ENCODE measurements around the gene GCM1. TPM values are rescaled to one million over a fixed set of nuclear protein-coding genes. Genes with fewer than 3 reads are reported as not detected.

GCM1 gene, protein sequence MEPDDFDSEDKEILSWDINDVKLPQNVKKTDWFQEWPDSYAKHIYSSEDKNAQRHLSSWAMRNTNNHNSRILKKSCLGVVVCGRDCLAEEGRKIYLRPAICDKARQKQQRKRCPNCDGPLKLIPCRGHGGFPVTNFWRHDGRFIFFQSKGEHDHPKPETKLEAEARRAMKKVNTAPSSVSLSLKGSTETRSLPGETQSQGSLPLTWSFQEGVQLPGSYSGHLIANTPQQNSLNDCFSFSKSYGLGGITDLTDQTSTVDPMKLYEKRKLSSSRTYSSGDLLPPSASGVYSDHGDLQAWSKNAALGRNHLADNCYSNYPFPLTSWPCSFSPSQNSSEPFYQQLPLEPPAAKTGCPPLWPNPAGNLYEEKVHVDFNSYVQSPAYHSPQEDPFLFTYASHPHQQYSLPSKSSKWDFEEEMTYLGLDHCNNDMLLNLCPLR
- polyA plus RNA-seq (2013), result 0.01 TPM

GRCh38 chr6:53148684-53149083, at the start of gene GCM1:
TSS of gene GCM1 (minus strand) at chr6:53148841. CDS start at chr6:53145632, 3,209 bp downstream.
- ChIA-PET POLR2A (no interaction called here), CTCF (no interaction called here)
- H3K4me3 ChIP-seq (ENCODE audit: control insufficient read depth in 1 of 7, extremely low read depth in 1 of 7, insufficient read depth in 4 of 7, low read depth in 2 of 7, low read length in 6 of 7), result no peak within 1 kb of the TSS
- H3K36me3 ChIP-seq (ENCODE audit: control insufficient read depth in 4 of 4, insufficient read depth in 4 of 4, low read length in 3 of 4), result no peaks in the 10 kb centered on the region
- H3K4me1 ChIP-seq (ENCODE audit: control extremely low read depth in 1 of 4, control insufficient read depth in 4 of 4, insufficient read depth in 4 of 4, low read length in 3 of 4), result no peaks in the 10 kb centered on the region
- H3K27ac ChIP-seq (ENCODE audit: insufficient read depth in 1 of 2, low read depth in 1 of 2, low read length in 2 of 2, poor library complexity in 1 of 2, severe bottlenecking in 2 of 2), result no peak within 1 kb of the TSS
- peaks cover 0 to 2% (median 0%) of the 10 kb centered on the region in 5 experiments for H3K27me3 ChIP-seq (replicated peaks in 2 of 5; ENCODE audit: control insufficient read depth in 4 of 5, insufficient read depth in 5 of 5, low read length in 4 of 5)
- WGBS (ENCODE audit: insufficient coverage), result 97% methylated on average over 5 of the region's 5 CpGs
- no peaks in the 10 kb centered on the region for H3K9me3 ChIP-seq (ENCODE audit: control extremely low read depth in 1 of 5, control insufficient read depth in 4 of 5, insufficient read depth in 2 of 5, low read depth in 1 of 5, low read length in 4 of 5)
- no peak for DNase-seq

GRCh38 chr6:53197553-53197952, 48.9 kb upstream of the GCM1 start:
- POLR2A ChIA-PET, result no interaction called here
- WGBS (ENCODE audit: insufficient coverage), result 95% methylated on average over 2 of the region's 3 CpGs
- Histone ChIP-seq H3K36me3 (ENCODE audit: control insufficient read depth in 4 of 4, insufficient read depth in 4 of 4, low read length in 3 of 4) (no peaks in the 10 kb centered on the region), H3K27ac (ENCODE audit: insufficient read depth in 1 of 2, low read depth in 1 of 2, low read length in 2 of 2, poor library complexity in 1 of 2, severe bottlenecking in 2 of 2) (no peak overlapping the region), H3K4me3 (ENCODE audit: control insufficient read depth in 1 of 7, extremely low read depth in 1 of 7, insufficient read depth in 4 of 7, low read depth in 2 of 7, low read length in 6 of 7) (no peak overlapping the region), H3K9me3 (ENCODE audit: control extremely low read depth in 1 of 5, control insufficient read depth in 4 of 5, insufficient read depth in 2 of 5, low read depth in 1 of 5, low read length in 4 of 5) (no peaks in the 10 kb centered on the region), H3K4me1 (ENCODE audit: control extremely low read depth in 1 of 4, control insufficient read depth in 4 of 4, insufficient read depth in 4 of 4, low read length in 3 of 4) (no peaks in the 10 kb centered on the region), H3K27me3 (replicated peaks in 2 of 5; ENCODE audit: control insufficient read depth in 4 of 5, insufficient read depth in 5 of 5, low read length in 4 of 5) (no peaks in the 10 kb centered on the region)
- no peak for DNase-seq
- CTCF ChIA-PET, result no interaction called here

- Histone ChIP-seq H3K9me3 (ENCODE audit: control extremely low read depth in 1 of 5, control insufficient read depth in 4 of 5, insufficient read depth in 2 of 5, low read depth in 1 of 5, low read length in 4 of 5) (no peaks in the 10 kb centered on the region), H3K27me3 (replicated peaks in 2 of 5; ENCODE audit: control insufficient read depth in 4 of 5, insufficient read depth in 5 of 5, low read length in 4 of 5) (no peaks in the 10 kb centered on the region), H3K36me3 (ENCODE audit: control insufficient read depth in 4 of 4, insufficient read depth in 4 of 4, low read length in 3 of 4) (no peaks in the 10 kb centered on the region), H3K27ac (ENCODE audit: insufficient read depth in 1 of 2, low read depth in 1 of 2, low read length in 2 of 2, poor library complexity in 1 of 2, severe bottlenecking in 2 of 2) (no peak overlapping the region), H3K4me3 (ENCODE audit: control insufficient read depth in 1 of 7, extremely low read depth in 1 of 7, insufficient read depth in 4 of 7, low read depth in 2 of 7, low read length in 6 of 7) (no peak overlapping the region), H3K4me1 (ENCODE audit: control extremely low read depth in 1 of 4, control insufficient read depth in 4 of 4, insufficient read depth in 4 of 4, low read length in 3 of 4) (no peaks in the 10 kb centered on the region)
- POLR2A ChIA-PET, result no interaction called here
- whole genome bisulfite sequencing (ENCODE audit: insufficient coverage), result 100% methylated on average over 1 of the region's 4 CpGs
- no peak for DNase-seq
- CTCF ChIA-PET, result interaction anchor here (0.8 kb wide), 1 partner anchor 9 kb away, joined by 4 read pairs; no protein-coding TSS in a partner anchor
These were observed 46.4 kb upstream of the GCM1 start for GRCh38 chr6:53195048-53195447.

DNA sequence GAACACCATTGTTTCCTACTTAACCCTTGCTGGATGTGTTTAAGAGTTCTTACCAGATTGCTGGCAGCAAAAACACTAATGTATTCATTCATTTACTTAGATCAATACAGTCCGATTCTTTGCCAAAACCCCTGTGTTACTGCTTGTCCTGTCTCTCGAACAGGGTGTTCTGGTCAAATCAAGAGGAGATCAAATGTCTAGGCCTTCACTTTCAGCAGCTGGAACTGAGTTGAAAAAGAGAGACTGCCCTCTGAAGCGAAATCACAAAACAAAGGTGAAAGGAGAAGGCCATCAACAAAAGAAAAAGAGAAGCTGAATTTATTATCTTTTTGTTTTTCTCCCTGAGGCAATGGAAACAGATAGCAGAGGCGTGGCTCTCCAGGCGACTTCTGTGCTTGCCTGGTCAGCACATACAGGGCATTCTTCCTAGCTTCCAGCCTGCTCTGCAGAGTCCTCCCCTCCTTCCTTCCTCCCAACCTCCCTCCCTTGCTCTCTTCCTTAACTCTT, 44.1 kb upstream of the GCM1 start:
- no peaks in the 10 kb centered on the region for H3K36me3 ChIP-seq (ENCODE audit: control insufficient read depth in 4 of 4, insufficient read depth in 4 of 4, low read length in 3 of 4)
- H3K27ac ChIP-seq (ENCODE audit: insufficient read depth in 1 of 2, low read depth in 1 of 2, low read length in 2 of 2, poor library complexity in 1 of 2, severe bottlenecking in 2 of 2), result no peak overlapping the region
- no peak for DNase-seq
- no peaks in the 10 kb centered on the region for H3K9me3 ChIP-seq (ENCODE audit: control extremely low read depth in 1 of 5, control insufficient read depth in 4 of 5, insufficient read depth in 2 of 5, low read depth in 1 of 5, low read length in 4 of 5)
- no peaks in the 10 kb centered on the region for H3K27me3 ChIP-seq (replicated peaks in 2 of 5; ENCODE audit: control insufficient read depth in 4 of 5, insufficient read depth in 5 of 5, low read length in 4 of 5)
- WGBS (ENCODE audit: insufficient coverage), result 96% methylated on average over 4 of the region's 5 CpGs
- no peak overlapping the region for H3K4me3 ChIP-seq (ENCODE audit: control insufficient read depth in 1 of 7, extremely low read depth in 1 of 7, insufficient read depth in 4 of 7, low read depth in 2 of 7, low read length in 6 of 7)
- no peaks in the 10 kb centered on the region for H3K4me1 ChIP-seq (ENCODE audit: control extremely low read depth in 1 of 4, control insufficient read depth in 4 of 4, insufficient read depth in 4 of 4, low read length in 3 of 4)
- ChIA-PET POLR2A (interaction anchor here (0.6 kb wide), 1 partner anchor 129 kb away, joined by 3 read pairs; no protein-coding TSS in a partner anchor), CTCF (interaction anchor here (1.1 kb wide), 2 partner anchors 20 to 246 kb away, joined by 3 read pairs; no protein-coding TSS in a partner anchor)

- no peak overlapping the region for H3K4me3 ChIP-seq (ENCODE audit: control insufficient read depth in 1 of 7, extremely low read depth in 1 of 7, insufficient read depth in 4 of 7, low read depth in 2 of 7, low read length in 6 of 7)
- H3K4me1 ChIP-seq (ENCODE audit: control extremely low read depth in 1 of 4, control insufficient read depth in 4 of 4, insufficient read depth in 4 of 4, low read length in 3 of 4), result no peaks in the 10 kb centered on the region
- no peak overlapping the region for H3K27ac ChIP-seq (ENCODE audit: insufficient read depth in 1 of 2, low read depth in 1 of 2, low read length in 2 of 2, poor library complexity in 1 of 2, severe bottlenecking in 2 of 2)
- DNase-seq, result no peak
- POLR2A ChIA-PET, result no interaction called here
- no peaks in the 10 kb centered on the region for H3K36me3 ChIP-seq (ENCODE audit: control insufficient read depth in 4 of 4, insufficient read depth in 4 of 4, low read length in 3 of 4)
- no peaks in the 10 kb centered on the region for H3K27me3 ChIP-seq (replicated peaks in 2 of 5; ENCODE audit: control insufficient read depth in 4 of 5, insufficient read depth in 5 of 5, low read length in 4 of 5)
- no peaks in the 10 kb centered on the region for H3K9me3 ChIP-seq (ENCODE audit: control extremely low read depth in 1 of 5, control insufficient read depth in 4 of 5, insufficient read depth in 2 of 5, low read depth in 1 of 5, low read length in 4 of 5)
- CTCF ChIA-PET, result interaction anchor here (1.1 to 1.6 kb wide), 2 partner anchors 20 to 84 kb away, joined by 3 to 4 read pairs; no protein-coding TSS in a partner anchor
These were observed 40.9 kb upstream of the GCM1 start for GRCh38 chr6:53189554-53189953.

- Histone ChIP-seq H3K27ac (ENCODE audit: insufficient read depth in 1 of 2, low read depth in 1 of 2, low read length in 2 of 2, poor library complexity in 1 of 2, severe bottlenecking in 2 of 2) (no peak overlapping the region), H3K4me1 (ENCODE audit: control extremely low read depth in 1 of 4, control insufficient read depth in 4 of 4, insufficient read depth in 4 of 4, low read length in 3 of 4) (no peaks in the 10 kb centered on the region), H3K4me3 (ENCODE audit: control insufficient read depth in 1 of 7, extremely low read depth in 1 of 7, insufficient read depth in 4 of 7, low read depth in 2 of 7, low read length in 6 of 7) (no peak overlapping the region), H3K9me3 (ENCODE audit: control extremely low read depth in 1 of 5, control insufficient read depth in 4 of 5, insufficient read depth in 2 of 5, low read depth in 1 of 5, low read length in 4 of 5) (no peaks in the 10 kb centered on the region), H3K27me3 (replicated peaks in 2 of 5; ENCODE audit: control insufficient read depth in 4 of 5, insufficient read depth in 5 of 5, low read length in 4 of 5) (no peaks in the 10 kb centered on the region), H3K36me3 (ENCODE audit: control insufficient read depth in 4 of 4, insufficient read depth in 4 of 4, low read length in 3 of 4) (no peaks in the 10 kb centered on the region)
- no CpG with 5 or more reads among the region's 2 CpGs for WGBS (ENCODE audit: insufficient coverage)
- DNase-seq, result no peak
- CTCF ChIA-PET, result interaction anchor here (1.2 to 1.6 kb wide), 2 partner anchors 85 to 222 kb away, joined by 3 to 4 read pairs; no protein-coding TSS in a partner anchor
- POLR2A ChIA-PET, result no interaction called here
These were observed 40.2 kb upstream of the GCM1 start for GRCh38 chr6:53188833-53189232.

DNA sequence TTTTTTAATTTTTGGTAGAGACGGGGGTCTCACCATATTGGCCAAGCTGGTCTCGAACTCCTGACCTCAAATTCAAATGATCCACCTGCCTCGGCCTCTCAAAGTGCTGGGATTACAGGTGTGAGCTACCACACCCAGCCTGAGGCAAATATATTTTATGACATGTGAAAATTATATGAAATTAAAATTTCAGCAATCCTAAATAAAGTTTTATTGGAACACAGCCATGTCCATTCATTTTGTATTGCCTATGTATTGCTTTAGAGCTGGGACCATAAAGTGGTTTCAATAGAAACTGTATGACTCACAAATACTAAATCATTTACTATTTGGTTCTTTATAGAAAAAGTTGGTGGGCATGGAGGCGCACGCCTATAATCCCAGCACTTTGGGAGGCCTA, 32.0 kb upstream of the GCM1 start:
- POLR2A ChIA-PET, result no interaction called here
- no peaks in the 10 kb centered on the region for H3K9me3 ChIP-seq (ENCODE audit: control extremely low read depth in 1 of 5, control insufficient read depth in 4 of 5, insufficient read depth in 2 of 5, low read depth in 1 of 5, low read length in 4 of 5)
- no peak for DNase-seq

More for the DNA sequence above, 32.0 kb upstream of the GCM1 start:
- Histone ChIP-seq H3K27ac (ENCODE audit: insufficient read depth in 1 of 2, low read depth in 1 of 2, low read length in 2 of 2, poor library complexity in 1 of 2, severe bottlenecking in 2 of 2) (no peak overlapping the region), H3K36me3 (ENCODE audit: control insufficient read depth in 4 of 4, insufficient read depth in 4 of 4, low read length in 3 of 4) (no peaks in the 10 kb centered on the region), H3K4me3 (ENCODE audit: control insufficient read depth in 1 of 7, extremely low read depth in 1 of 7, insufficient read depth in 4 of 7, low read depth in 2 of 7, low read length in 6 of 7) (no peak overlapping the region), H3K27me3 (replicated peaks in 2 of 5; ENCODE audit: control insufficient read depth in 4 of 5, insufficient read depth in 5 of 5, low read length in 4 of 5) (no peaks in the 10 kb centered on the region), H3K4me1 (ENCODE audit: control extremely low read depth in 1 of 4, control insufficient read depth in 4 of 4, insufficient read depth in 4 of 4, low read length in 3 of 4) (peaks cover 0 to 9% (median 7%) of the 10 kb centered on the region in 4 experiments)
- no CpG with 5 or more reads among the region's 5 CpGs for WGBS (ENCODE audit: insufficient coverage)
- CTCF ChIA-PET, result interaction anchor here (1.0 to 1.5 kb wide), 5 partner anchors 8 to 303 kb away, joined by 3 to 8 read pairs (median 4); no protein-coding TSS in a partner anchor
